Measurements from ENCODE around the gene MED12L.

GRCh38 chr3:151197981-151198767 lies 112.7 kb downstream of the MED12L start:
- TF ChIP-seq CTCF (tag by site-specific recombination; IDR thresholded peaks at IDR 0.05) = no peak
- TF ChIP-seq OSR2 (tag by site-specific recombination; IDR thresholded peaks at IDR 0.05) = no peak
- no peak for TF ChIP-seq YY2 (tag by site-specific recombination; IDR thresholded peaks at IDR 0.05)
- no peak for TF ChIP-seq ZNF501 (tag by site-specific recombination; IDR thresholded peaks at IDR 0.05)
- TF ChIP-seq REPIN1 (tag by site-specific recombination; IDR thresholded peaks at IDR 0.05; ENCODE audit: low read depth) = no peak
- TF ChIP-seq HOXA7 (CRISPR knock-in tag; IDR thresholded peaks at IDR 0.05; ENCODE audit: borderline replicate concordance) = no peak
- TF ChIP-seq ZNF549 (tag by site-specific recombination; IDR thresholded peaks at IDR 0.05) = no peak
- TF ChIP-seq SP2 (tag by site-specific recombination; IDR thresholded peaks at IDR 0.05) = no peak
- TF ChIP-seq KLF9 (tag by site-specific recombination; IDR thresholded peaks at IDR 0.05; ENCODE audit: low read depth) = no peak

All from HEK293 (cell line).